SU-DHL-6 (cell line): ENCODE results near the gene TMPRSS13.

Experiments
- H2AFZ ChIP-seq: fragments of 200-600 bp; sonication (generic); 2 replicates; pipeline ENCODE4 v1.6.1; 2014; ENCODE audit warnings: low read depth, mild to moderate bottlenecking, moderate library complexity, mixed read lengths, antibody characterized with exemption, low read length; ENCODE audit not compliant: severe bottlenecking
- H3F3A ChIP-seq: fragments of 200-600 bp; shearing (Covaris generic); 2 replicates; pipeline ENCODE4 v1.6.0; 2016; ENCODE audit warnings: antibody characterized with exemption, mild to moderate bottlenecking; ENCODE audit not compliant: insufficient read depth
- H3K27ac ChIP-seq: fragments of 200-600 bp; sonication (generic); 2 replicates; pipeline ENCODE4 v1.5.1; 2016; ENCODE audit warnings: low read depth, mild to moderate bottlenecking, low read length, moderate library complexity, mixed read lengths
- H3K27me3 ChIP-seq: fragments of 200-600 bp; sonication (generic), shearing (Covaris generic); 2 replicates; pipeline ENCODE4 v1.6.0; 2014; ENCODE audit warnings: mild to moderate bottlenecking, low read length
- H3K36me3 ChIP-seq: fragments of 200-600 bp; sonication (generic); 2 replicates; pipeline ENCODE4 v1.6.1; 2014; ENCODE audit warnings: mild to moderate bottlenecking, low read length, mixed read lengths
- H3K4me2 ChIP-seq: fragments of 300-600, 200-600 bp; shearing (Covaris generic), sonication (generic); 2 replicates; pipeline ENCODE4 v1.6.0; 2014; ENCODE audit warnings: low read length, low read depth, mild to moderate bottlenecking; ENCODE audit not compliant: poor library complexity, severe bottlenecking
- H3K4me3 ChIP-seq: fragments of 200-600 bp; sonication (generic); 2 replicates; pipeline ENCODE4 v1.5.1; 2014; ENCODE audit warnings: antibody characterized with exemption, low read length, mild to moderate bottlenecking, mixed read lengths; ENCODE audit not compliant: insufficient read depth, poor library complexity, severe bottlenecking
- H3K79me2 ChIP-seq: fragments of 200-600 bp; sonication (generic); 2 replicates; pipeline ENCODE4 v1.6.1; 2014; ENCODE audit warnings: mild to moderate bottlenecking, low read length, moderate library complexity; ENCODE audit not compliant: insufficient read depth
- H3K9ac ChIP-seq: fragments of 200-600 bp; sonication (generic); 2 replicates; pipeline ENCODE4 v1.7.0; 2014; ENCODE audit warnings: mild to moderate bottlenecking, low read length
- H3K9me2 ChIP-seq: fragments of 200-600 bp; sonication (generic); replicated peaks from 2 replicates; pipeline ENCODE4 v1.6.1; 2014; ENCODE audit warnings: low read length; ENCODE audit not compliant: insufficient read depth
- H3K9me3 ChIP-seq: fragments of 200-600 bp; sonication (generic); 2 replicates; pipeline ENCODE4 v1.6.1; 2014; ENCODE audit warnings: low read length, mixed read lengths; ENCODE audit not compliant: insufficient read depth
- H4K20me1 ChIP-seq: fragments of 200-600 bp; sonication (generic); 2 replicates; pipeline ENCODE4 v1.6.1; 2014; ENCODE audit warnings: low read depth, mild to moderate bottlenecking, antibody characterized with exemption, low read length, moderate library complexity, mixed read lengths
- EZH2phosphoT487 ChIP-seq: fragments of 200-600 bp; sonication (generic), shearing (Covaris generic); conservative IDR thresholded peaks from 2 replicates; pipeline ENCODE4 v1.6.1; 2018; ENCODE audit warnings: mild to moderate bottlenecking, antibody characterized with exemption, low read length, moderate library complexity, mixed read lengths
- TF ChIP-seq, protein P1 (sequence below): fragments of 200-600 bp; sonication (generic); IDR thresholded peaks from one replicate; pipeline ENCODE4 v1.5.1; 2017; ENCODE audit warnings: antibody characterized with exemption, mild to moderate bottlenecking, low read length, moderate library complexity; ENCODE audit not compliant: insufficient read depth, poor library complexity, severe bottlenecking

The TMPRSS13 gene

DNA sequence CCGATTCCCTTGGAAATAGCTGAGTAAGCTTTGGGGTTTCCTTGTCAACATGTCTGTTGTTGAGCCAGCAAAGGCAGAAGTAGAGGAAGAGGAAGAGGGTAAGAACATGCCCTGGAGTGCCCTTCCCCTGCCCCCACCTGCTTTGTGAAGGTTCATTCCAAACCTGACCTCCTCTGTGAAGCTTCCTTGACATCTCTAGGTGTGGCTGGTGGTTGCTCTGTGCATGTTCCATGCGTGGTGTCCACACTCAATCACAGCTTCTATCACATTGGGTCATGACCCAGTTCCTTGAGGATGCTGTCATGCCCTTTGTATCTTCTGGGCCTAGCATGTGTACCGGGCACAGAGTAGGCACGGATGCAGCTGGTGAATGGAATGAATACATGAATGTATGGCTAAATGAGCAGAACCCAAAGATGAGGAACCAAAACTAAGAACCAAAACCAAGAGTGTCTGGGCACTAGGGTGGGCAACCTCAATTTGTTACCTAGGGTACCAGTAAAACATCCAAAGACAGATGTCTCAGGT, 29.0 kb downstream of the TMPRSS13 start:
- no peaks in the 10 kb centered on the region for H4K20me1 ChIP-seq
- no peak overlapping the region for H2AFZ ChIP-seq
- no peak overlapping the region for H3K4me3 ChIP-seq
- H3K9ac ChIP-seq, result no peak overlapping the region
- no peaks in the 10 kb centered on the region for H3K79me2 ChIP-seq
- TF ChIP-seq, protein P1, sequence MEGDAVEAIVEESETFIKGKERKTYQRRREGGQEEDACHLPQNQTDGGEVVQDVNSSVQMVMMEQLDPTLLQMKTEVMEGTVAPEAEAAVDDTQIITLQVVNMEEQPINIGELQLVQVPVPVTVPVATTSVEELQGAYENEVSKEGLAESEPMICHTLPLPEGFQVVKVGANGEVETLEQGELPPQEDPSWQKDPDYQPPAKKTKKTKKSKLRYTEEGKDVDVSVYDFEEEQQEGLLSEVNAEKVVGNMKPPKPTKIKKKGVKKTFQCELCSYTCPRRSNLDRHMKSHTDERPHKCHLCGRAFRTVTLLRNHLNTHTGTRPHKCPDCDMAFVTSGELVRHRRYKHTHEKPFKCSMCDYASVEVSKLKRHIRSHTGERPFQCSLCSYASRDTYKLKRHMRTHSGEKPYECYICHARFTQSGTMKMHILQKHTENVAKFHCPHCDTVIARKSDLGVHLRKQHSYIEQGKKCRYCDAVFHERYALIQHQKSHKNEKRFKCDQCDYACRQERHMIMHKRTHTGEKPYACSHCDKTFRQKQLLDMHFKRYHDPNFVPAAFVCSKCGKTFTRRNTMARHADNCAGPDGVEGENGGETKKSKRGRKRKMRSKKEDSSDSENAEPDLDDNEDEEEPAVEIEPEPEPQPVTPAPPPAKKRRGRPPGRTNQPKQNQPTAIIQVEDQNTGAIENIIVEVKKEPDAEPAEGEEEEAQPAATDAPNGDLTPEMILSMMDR, result no peak
- TF ChIP-seq EZH2phosphoT487, result no peak
- H3K36me3 ChIP-seq, result no peaks in the 10 kb centered on the region
- no peaks in the 10 kb centered on the region for H3K9me3 ChIP-seq
- no peaks in the 10 kb centered on the region for H3K27me3 ChIP-seq
- H3K9me2 ChIP-seq, result no peaks in the 10 kb centered on the region
- no peak overlapping the region for H3K27ac ChIP-seq
- no peak overlapping the region for H3K4me2 ChIP-seq
- H3F3A ChIP-seq, result no peaks in the 10 kb centered on the region

DNA sequence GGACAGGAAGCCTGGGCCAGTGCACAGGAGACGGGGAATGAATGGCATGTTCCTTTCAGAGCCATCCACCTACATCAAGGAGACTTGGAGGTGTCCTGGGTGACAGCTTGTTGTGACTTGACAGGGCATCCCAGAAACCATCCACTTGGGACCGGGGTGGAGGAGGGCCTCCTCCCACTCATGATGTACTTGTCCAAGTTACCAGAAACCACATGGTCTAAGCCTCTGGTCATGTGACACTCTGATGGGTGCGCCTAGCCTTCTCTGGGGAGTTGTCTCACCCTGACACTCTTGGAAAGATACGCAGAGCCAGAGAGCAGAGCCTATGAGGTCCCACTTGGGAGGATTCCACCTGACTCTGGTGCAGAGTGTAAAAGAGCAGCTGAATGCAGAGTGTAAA, 31.1 kb downstream of the TMPRSS13 start:
- Histone ChIP-seq H3K9me2 (no peaks in the 10 kb centered on the region), H3K79me2 (no peaks in the 10 kb centered on the region), H3K27me3 (no peaks in the 10 kb centered on the region), H3F3A (no peaks in the 10 kb centered on the region), H3K36me3 (no peaks in the 10 kb centered on the region), H3K27ac (no peak overlapping the region), H3K4me3 (no peak overlapping the region), H2AFZ (no peak overlapping the region), H3K9me3 (no peaks in the 10 kb centered on the region), H3K4me2 (no peak overlapping the region), H4K20me1 (no peaks in the 10 kb centered on the region), H3K9ac (no peak overlapping the region)
- TF ChIP-seq, protein P1, result no peak
- TF ChIP-seq EZH2phosphoT487, result no peak

DNA sequence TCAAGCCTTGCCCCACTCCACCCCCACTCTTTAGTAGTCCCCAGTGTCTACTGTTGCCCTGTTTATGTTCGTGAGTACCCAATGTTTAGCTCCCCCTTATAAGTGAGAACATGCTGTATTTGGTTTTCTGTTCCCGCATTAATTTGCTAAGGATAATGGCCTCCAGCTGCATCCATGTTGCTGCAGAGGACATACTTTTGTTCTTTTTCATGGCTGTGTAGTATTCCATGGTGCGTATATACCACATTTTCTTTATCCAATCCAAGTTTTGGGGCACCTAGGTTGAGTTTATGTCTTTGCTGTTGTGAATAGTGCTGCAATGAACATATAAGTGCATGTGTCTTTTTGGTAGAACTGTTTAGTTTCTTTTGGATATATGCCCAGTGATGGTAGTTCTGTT, 36.6 kb downstream of the TMPRSS13 start:
- Histone ChIP-seq H3F3A (no peaks in the 10 kb centered on the region), H2AFZ (no peak overlapping the region), H3K36me3 (no peaks in the 10 kb centered on the region), H4K20me1 (no peaks in the 10 kb centered on the region), H3K4me3 (no peak overlapping the region), H3K9ac (no peak overlapping the region), H3K27ac (no peak overlapping the region), H3K27me3 (no peaks in the 10 kb centered on the region; the same call in 1 of the 2 replicates), H3K9me3 (no peaks in the 10 kb centered on the region), H3K9me2 (no peaks in the 10 kb centered on the region), H3K4me2 (no peak overlapping the region), H3K79me2 (no peaks in the 10 kb centered on the region)
- no peak for TF ChIP-seq EZH2phosphoT487
- TF ChIP-seq, protein P1, result no peak
